Lower leg skin (tissue), 4 donors: ENCODE data around the gene DEF6. TPM values are rescaled to one million over a fixed set of nuclear protein-coding genes. Genes with fewer than 3 reads are reported as not detected.
A peak's percentile ranks its signal among the peaks of the same experiment; 100 is the strongest.
"Not testable (repeated sequence)": the region's sequence is repeated elsewhere in the genome, so short reads cannot be mapped to it uniquely, and the experiment has no call there.

ENCODE experiments used
- DNase-seq, 2 donors: peaks; one replicate each; pipeline ENCODE4 v3.0.0-alpha.2; 2019; ENCODE audit warnings: low spot score in 2 of 2
- H3K4me3 ChIP-seq: fragments of 200-600 bp; sonication (generic); 2 replicates; pipeline ENCODE4 v1.5.1; 2017; ENCODE audit warnings: mild to moderate bottlenecking, low read depth; ENCODE audit not compliant: poor library complexity, severe bottlenecking
- POLR2A ChIP-seq, 2 donors: fragments of 450-650 bp; IDR thresholded peaks; one replicate each; pipeline ENCODE4 v1.6.1; 2016 to 2017; ENCODE audit warnings: antibody characterized with exemption in 2 of 2, mild to moderate bottlenecking in 1 of 2, moderate library complexity in 1 of 2
- WGBS, 2 donors: methylation state at CpG; one replicate each; pipeline ENCODE4 v1.1.5; 2018; 5-methylcytosine and 5-hydroxymethylcytosine counted together
- intact Hi-C: fragments of 100-400 bp; cut with DNase I; formaldehyde crosslinking; loops from one replicate; pipeline ENCODE4 v1.15.0; 2023; ENCODE audit warnings: low total_unique reads
- total RNA-seq, 4 donors: library from RNA; depleted of rRNA; stranded (reverse); fragments of >200 nt; gene quantifications; one replicate each; pipeline ENCODE4 v1.1.0, GENCODE V29; 2016
- TF ChIP-seq, protein P1 (sequence below), 3 donors: fragments of 450-650 bp; IDR thresholded peaks; one replicate each; pipeline ENCODE4 v1.5.1; 2016; ENCODE audit warnings: antibody characterized with exemption in 3 of 3, mild to moderate bottlenecking in 3 of 3, moderate library complexity in 2 of 3

Gene DEF6
- total RNA-seq, 4 donors from 2014 or later, result 30.1 to 53.3 (median 39.4) TPM

DNA sequence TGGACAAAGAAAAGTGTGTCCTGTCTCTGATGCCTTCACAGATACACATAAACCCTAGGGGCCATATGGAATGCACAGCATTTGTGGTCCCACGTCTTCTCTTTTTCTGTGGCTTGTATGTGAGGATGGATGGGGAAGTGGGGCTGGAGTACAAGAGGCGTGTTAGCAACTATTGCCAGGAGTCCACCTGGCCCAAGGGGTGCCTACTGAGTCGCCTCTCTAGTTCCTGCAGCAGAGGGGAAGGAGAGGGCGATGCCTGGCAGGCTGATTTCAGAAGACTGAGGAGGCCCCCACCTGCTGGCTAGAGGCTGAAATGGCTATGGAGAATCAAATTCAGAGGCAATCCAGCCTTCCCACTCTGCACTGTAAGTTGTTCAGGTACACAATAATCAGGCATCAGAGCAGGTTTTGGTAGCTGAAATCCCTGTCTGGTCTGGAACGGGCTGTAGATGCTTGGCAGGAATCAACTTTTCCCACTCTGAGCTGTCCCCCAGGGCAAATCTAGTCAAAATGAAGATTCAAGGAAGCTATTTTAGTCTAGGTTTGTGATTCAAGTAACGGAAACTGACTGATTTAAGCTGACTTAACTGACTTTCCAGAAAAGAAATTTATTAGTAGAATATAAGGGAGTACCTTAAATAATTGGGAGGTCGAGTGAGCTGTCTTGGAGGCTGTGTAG lies 29.9 kb downstream of the DEF6 start:
- peak in 1 of 2 donors; percentile 33 for DNase-seq
- WGBS, 2 donors, result 40 to 50% methylated on average over 7 of the region's 7 CpGs
- TF ChIP-seq POLR2A (IDR thresholded peaks at IDR 0.05), result no peak
- intact Hi-C loops, result no loop called here
- no peak overlapping the region for H3K4me3 ChIP-seq

DNA sequence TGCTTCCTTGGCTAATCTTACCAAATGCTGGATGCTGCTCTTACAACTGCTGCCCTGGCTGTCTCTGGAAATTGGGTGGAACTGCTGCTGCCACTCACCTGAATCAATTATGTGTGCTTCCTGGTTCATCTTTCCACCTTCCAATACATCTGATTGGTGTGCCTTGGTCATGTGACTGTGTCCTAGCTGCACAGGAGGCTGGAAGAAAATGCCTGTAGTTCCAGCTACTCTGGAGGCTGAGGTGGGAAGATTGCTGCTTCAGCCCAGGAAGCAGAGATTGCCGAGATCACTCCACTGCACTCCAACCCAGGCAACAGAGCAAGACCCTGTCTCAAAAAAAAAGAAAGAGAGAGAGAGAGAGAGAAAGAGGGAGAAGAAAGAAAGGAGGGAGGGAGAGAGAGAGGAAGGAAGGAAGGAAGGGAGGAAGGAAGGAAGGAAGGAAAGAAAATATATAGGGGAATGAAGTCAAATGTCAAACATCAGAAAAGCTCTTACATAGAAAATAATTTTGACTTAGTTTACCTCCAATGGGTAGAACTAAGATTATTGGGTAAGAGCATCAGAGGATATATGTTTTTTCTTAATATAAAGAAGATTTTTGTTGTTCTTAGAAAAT lies 30.6 kb downstream of the DEF6 start:
- H3K4me3 ChIP-seq, result no peak overlapping the region
- no peak for TF ChIP-seq POLR2A (IDR thresholded peaks at IDR 0.05)
- TF ChIP-seq, protein P1, sequence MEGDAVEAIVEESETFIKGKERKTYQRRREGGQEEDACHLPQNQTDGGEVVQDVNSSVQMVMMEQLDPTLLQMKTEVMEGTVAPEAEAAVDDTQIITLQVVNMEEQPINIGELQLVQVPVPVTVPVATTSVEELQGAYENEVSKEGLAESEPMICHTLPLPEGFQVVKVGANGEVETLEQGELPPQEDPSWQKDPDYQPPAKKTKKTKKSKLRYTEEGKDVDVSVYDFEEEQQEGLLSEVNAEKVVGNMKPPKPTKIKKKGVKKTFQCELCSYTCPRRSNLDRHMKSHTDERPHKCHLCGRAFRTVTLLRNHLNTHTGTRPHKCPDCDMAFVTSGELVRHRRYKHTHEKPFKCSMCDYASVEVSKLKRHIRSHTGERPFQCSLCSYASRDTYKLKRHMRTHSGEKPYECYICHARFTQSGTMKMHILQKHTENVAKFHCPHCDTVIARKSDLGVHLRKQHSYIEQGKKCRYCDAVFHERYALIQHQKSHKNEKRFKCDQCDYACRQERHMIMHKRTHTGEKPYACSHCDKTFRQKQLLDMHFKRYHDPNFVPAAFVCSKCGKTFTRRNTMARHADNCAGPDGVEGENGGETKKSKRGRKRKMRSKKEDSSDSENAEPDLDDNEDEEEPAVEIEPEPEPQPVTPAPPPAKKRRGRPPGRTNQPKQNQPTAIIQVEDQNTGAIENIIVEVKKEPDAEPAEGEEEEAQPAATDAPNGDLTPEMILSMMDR (IDR thresholded peaks at IDR 0.05), result no peak
- 100% methylated on average over 1 of the region's 1 CpG for WGBS, 2 donors
- DNase-seq, result no peak
- intact Hi-C loops, result no loop called here

DNA sequence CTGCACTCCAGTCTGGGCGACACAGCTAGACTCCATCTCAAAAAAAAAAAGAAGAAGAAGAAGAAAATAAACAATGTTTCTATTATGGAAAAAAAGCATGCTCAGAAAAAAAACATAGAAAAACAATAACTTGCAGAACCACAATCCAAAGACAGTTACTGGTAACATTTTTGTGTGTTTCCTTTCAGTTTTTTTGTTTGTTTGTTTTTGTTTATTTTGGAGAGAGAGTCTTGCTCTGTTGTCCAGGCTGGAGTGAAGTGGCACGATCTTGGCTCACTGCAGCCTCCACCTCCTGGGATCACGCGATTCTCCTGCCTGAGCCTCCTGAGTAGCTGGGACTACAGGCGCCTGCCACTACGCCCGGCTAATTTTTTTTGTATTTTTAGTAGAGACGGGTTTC lies 31.3 kb downstream of the DEF6 start:
- H3K4me3 ChIP-seq, DNase-seq, intact Hi-C loops: not testable (repeated sequence)
- 95 to 96% methylated on average over 8 of the region's 8 CpGs for WGBS, 2 donors

DNA sequence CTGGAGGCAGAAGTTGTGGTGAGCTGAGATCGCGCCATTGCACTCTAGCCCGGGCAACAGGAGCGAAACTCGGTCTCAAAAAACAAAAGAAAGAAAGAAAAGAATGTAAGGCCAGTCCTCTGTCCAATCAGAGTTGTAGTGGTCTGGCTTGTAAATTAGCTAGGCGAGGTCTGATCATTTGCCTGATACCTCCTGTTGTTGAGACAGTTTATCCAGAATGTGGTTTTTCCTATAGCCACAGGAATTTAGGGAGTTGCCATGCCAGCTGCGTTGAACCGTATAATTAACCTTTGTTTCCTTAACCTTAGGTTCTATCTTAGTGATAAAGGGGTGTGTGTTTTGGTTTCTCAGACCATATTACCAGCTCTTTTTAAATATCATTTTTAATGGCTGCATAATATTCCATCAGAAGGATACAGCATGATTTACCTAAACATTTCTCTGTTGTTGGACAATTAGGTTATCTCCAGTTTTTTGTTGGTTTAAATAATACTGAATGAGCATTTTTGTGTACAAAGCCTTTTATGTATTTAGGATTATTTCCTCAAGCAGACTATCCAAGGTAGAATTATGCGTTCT lies 33.0 kb downstream of the DEF6 start:
- H3K4me3 ChIP-seq, result no peak overlapping the region
- no peak for DNase-seq
- TF ChIP-seq POLR2A (IDR thresholded peaks at IDR 0.05), result no peak
- TF ChIP-seq, protein P1 (IDR thresholded peaks at IDR 0.05), result no peak
- 88 to 90% methylated on average over 9 of the region's 9 CpGs for whole genome bisulfite sequencing, 2 donors
- intact Hi-C loops, result no loop called here

DNA sequence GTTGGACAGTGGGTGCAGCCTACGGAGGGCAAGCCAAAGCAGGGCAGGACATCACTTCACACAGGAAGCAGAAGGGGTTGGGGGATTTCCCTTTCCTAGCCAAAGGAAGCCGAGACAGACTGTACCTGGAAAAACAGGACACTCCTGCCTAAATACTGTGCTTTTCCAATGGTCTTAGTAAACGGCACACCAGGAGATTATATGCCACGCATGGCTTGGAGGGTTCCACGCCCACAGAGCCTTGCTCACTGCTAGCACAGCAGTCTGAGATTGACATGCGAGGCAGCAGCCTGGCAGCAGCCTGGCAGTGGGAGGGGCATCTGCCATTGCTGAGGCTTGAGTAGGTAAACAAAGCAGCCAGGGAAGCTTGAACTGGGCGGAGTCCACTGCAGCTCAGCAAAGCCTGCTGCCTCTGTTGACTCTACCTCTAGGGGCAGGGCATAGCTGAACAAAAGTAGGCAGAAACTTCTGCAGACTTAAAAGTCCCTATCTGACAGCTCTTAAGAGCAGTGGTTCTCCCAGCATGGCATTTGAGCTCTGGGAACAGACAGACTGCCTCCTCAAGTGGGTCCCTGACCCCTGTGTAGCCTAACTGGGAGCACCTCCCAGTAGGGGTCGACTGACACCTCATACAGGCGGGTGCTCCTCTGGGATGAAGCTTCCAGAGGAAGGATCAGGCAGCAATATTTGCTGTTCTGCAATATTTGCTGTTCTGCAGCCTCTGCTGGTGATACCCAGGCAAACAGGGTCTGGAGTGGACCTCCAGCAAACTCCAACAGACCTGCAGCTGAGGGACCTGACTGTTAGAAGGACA lies 34.7 kb downstream of the DEF6 start:
- intact Hi-C loops, H3K4me3 ChIP-seq, DNase-seq: not testable (repeated sequence)
- 80 to 81% methylated on average over 7 to 9 of the region's 9 CpGs for WGBS, 2 donors

DNA sequence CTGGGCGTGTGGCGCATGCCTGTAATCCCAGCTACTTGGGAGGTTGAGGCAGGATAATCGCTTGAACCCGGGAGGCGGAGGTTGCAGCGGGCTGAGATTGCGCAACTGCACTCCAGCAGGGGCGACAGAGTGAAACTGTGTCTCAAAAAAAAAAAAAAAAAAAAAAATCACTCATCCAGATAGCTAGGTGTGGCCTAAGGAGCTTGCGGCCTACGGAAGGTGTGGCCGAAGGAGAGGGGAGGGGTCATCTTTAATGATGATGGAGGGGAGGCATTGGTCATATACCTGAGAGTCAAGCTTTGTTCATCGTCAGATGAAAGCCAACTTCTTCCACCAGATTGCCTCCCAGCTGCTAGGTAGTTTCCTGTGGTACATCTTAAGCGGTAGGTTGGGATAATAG lies 43.9 kb downstream of the DEF6 start:
- TF ChIP-seq, protein P1 (IDR thresholded peaks at IDR 0.05), result no peak
- no peak for TF ChIP-seq POLR2A (IDR thresholded peaks at IDR 0.05)
- whole genome bisulfite sequencing, 2 donors, result 57 to 64% methylated on average over 13 of the region's 13 CpGs
- intact Hi-C loops, result loop anchor here (2.0 to 5.0 kb wide), 2 partner anchors 111 to 126 kb away; partner anchors contain the start of genes FANCE and RPL10A
- peak in 1 of 2 donors; percentile 78 for DNase-seq
- no peak overlapping the region for H3K4me3 ChIP-seq
